D721Med (cell line): ENCODE measurements around the gene PAXIP1.
"Not testable (repeated sequence)": the region's sequence is repeated elsewhere in the genome, so short reads cannot be mapped to it uniquely, and the experiment has no call there.

Experiments used
- DNase-seq: peaks from one replicate; pipeline ENCODE4 v3.0.0; 2011; ENCODE audit warnings: low spot score; ENCODE audit not compliant: insufficient read length
- FAIRE-seq: peaks from 2 replicates; lab custom pipeline; 2011; peaks lifted over from hg19 to GRCh38; lab: Jason Lieb, UNC
- TF ChIP-seq, protein P1 (sequence below): IDR thresholded peaks from 2 replicates; pipeline ENCODE4 v1.5.1; 2012; ENCODE audit warnings: mild to moderate bottlenecking, control low read depth; ENCODE audit not compliant: insufficient read depth; ENCODE audit errors: missing control alignments

The PAXIP1 gene, protein sequence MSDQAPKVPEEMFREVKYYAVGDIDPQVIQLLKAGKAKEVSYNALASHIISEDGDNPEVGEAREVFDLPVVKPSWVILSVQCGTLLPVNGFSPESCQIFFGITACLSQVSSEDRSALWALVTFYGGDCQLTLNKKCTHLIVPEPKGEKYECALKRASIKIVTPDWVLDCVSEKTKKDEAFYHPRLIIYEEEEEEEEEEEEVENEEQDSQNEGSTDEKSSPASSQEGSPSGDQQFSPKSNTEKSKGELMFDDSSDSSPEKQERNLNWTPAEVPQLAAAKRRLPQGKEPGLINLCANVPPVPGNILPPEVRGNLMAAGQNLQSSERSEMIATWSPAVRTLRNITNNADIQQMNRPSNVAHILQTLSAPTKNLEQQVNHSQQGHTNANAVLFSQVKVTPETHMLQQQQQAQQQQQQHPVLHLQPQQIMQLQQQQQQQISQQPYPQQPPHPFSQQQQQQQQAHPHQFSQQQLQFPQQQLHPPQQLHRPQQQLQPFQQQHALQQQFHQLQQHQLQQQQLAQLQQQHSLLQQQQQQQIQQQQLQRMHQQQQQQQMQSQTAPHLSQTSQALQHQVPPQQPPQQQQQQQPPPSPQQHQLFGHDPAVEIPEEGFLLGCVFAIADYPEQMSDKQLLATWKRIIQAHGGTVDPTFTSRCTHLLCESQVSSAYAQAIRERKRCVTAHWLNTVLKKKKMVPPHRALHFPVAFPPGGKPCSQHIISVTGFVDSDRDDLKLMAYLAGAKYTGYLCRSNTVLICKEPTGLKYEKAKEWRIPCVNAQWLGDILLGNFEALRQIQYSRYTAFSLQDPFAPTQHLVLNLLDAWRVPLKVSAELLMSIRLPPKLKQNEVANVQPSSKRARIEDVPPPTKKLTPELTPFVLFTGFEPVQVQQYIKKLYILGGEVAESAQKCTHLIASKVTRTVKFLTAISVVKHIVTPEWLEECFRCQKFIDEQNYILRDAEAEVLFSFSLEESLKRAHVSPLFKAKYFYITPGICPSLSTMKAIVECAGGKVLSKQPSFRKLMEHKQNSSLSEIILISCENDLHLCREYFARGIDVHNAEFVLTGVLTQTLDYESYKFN

DNA sequence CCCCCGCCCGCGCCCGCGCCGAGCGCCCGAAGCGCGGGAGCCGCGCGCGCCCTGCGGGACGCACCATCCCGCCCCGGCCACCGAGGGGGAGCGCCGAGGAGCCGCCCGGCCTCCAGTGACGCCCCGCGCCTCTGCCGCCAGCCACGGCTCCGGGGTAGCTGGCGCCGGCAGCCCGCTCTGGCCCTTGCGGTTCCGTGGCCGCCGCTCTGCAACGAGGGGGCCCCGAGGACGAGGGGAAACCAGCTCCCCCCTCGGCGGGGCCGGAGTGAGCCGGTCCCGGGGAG is at the start of gene PAXIP1:
Gene PAXIP1 (minus strand): TSS at position 33 of the 284 bp plus-strand sequence. CDS start 195 bp downstream, outside the sequence.
- FAIRE-seq: no peak
- DNase-seq: no peak
- TF ChIP-seq, protein P1, sequence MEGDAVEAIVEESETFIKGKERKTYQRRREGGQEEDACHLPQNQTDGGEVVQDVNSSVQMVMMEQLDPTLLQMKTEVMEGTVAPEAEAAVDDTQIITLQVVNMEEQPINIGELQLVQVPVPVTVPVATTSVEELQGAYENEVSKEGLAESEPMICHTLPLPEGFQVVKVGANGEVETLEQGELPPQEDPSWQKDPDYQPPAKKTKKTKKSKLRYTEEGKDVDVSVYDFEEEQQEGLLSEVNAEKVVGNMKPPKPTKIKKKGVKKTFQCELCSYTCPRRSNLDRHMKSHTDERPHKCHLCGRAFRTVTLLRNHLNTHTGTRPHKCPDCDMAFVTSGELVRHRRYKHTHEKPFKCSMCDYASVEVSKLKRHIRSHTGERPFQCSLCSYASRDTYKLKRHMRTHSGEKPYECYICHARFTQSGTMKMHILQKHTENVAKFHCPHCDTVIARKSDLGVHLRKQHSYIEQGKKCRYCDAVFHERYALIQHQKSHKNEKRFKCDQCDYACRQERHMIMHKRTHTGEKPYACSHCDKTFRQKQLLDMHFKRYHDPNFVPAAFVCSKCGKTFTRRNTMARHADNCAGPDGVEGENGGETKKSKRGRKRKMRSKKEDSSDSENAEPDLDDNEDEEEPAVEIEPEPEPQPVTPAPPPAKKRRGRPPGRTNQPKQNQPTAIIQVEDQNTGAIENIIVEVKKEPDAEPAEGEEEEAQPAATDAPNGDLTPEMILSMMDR: no peak

DNA sequence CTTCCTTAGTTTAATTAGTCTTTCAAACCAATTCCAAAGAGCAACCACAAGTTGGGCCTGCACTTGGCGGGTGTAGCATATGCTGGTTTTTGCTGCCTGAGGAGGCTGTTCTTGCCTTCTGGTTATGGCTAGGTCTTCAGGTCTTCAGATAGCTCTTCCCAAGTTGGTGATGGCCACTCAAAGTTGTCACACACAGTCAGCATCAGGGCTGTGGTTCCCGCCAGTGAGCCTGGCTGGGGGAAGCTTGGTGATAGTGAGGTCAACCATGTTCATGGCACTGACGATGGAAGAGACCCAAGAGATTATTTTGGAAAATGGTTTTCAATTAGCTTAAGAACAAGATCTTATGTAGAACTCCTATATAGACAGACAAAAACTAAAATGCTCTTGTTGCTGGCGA is 48.4 kb upstream of the PAXIP1 start:
- no peak for DNase-seq
- TF ChIP-seq, protein P1: no peak
- no peak for FAIRE-seq

DNA sequence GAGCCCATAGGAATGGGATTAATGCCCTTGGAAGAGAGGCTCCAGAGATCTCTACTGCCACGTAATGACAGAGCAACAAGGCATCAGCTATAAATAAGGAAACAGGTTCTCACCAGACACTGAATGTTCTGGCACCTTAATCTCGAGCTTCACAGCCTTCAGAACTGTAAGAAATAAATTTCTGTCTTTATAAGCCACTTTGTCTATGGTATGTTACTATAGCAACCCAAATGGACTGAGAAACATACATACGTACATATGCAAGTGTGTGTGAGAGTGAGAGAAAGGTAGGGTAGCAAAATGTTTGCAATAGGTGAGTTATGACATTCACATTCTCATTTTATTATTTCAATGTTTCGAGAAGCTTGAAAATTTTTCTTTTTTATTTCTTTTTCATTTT is 45.1 kb upstream of the PAXIP1 start:
- FAIRE-seq: no peak

DNA sequence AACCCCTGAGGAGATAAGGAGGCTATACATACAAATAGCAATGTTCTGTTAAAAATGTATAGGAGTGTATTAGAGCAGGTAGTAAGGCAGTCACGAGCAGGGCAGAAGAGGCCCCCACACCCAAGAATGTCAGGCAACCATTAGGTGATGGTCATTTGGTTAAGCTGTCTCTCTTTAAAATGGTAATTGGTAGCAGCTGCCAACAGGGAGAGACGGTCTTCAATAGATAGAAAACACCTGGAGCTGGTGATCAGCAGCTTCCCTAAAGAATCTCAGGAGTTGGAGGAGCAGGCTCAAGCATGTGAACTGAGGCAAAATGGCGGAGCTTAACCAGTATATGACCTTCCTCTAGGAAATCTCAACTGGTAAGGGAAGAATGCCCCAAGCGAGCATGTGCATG is 40.8 kb upstream of the PAXIP1 start:
- FAIRE-seq (no peak), DNase-seq (no peak)
- TF ChIP-seq, protein P1: no peak

More for the DNA sequence above, 45.1 kb upstream of the PAXIP1 start:
- no peak for DNase-seq
- TF ChIP-seq, protein P1: no peak

DNA sequence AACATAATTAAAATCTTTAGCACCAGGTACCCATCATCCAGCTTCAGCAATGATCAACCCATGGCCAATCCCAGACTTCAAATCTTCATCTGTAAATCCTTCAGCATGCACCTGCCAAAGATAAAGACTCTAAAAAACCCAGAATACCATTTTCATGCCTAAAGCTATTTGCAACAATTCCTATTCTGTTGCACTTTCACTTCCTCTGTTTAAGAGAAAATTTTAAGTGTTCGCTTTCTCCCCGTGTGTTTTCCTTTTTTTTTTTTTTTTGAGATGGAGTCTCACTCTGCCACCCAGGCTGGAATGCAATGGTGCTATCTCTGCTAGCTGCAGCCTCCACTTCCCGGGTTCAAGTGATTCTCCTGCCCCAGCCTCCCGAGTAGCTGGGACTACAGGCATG is 35.4 kb upstream of the PAXIP1 start:
- DNase-seq (no peak), FAIRE-seq (no peak)
- TF ChIP-seq, protein P1: no peak

DNA sequence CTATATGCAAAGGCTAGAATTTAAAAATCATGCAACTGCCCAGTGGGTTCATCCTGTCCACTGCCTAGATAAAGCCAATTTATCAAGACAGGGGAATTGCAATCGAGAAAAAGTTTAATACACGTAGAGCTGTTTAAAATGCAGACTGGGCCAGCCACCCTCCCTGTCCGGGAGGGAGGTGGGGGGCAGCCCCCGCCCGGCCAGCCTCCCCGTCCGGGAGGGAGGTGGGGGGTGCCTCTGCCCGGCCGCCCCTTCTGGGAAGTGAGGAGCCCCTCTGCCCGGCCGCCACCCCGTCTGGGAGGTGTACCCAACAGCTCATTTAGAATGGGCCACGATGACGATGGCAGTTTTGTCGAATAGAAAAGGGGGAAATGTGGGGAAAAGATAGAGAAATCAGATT is 31.6 kb upstream of the PAXIP1 start:
- not testable (repeated sequence) for DNase-seq, FAIRE-seq

DNA sequence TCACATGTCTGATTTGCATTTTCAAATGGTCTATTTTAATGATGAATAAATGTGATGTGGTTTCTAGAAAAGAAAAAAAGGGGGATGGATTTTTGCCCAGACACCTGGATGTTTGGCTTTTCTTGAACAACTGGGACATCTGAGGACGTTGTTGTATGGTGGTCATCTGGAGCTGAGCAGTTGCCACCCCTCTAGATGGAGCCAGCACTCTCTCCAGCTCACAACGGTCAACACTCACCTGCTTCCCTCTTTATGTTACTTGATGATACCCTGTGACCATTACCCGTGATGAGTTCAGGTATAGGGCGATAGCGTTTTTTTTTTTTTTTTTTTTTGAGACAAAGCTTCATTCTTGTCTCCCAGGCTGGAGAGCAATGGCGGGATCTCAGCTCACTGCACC is 30.1 kb upstream of the PAXIP1 start:
- TF ChIP-seq, protein P1: no peak
- DNase-seq (no peak), FAIRE-seq (no peak)
